Esophagus squamous epithelium (tissue), 4 donors: Measurements from ENCODE around the gene TOGARAM1.

Experiments
- CTCF ChIP-seq, 6 experiments: fragments of 450-650 bp in 4 of 6; fragments of 200-600 bp in 2 of 6; sonication (generic) in 2 of 6; IDR thresholded peaks; one replicate each; pipeline ENCODE4 v1.5.1; 2016 to 2019; ENCODE audit warnings: antibody characterized with exemption in 6 of 6, mild to moderate bottlenecking in 4 of 6, moderate library complexity in 4 of 6
- POLR2A ChIP-seq, 4 donors: fragments of 450-650 bp; IDR thresholded peaks; one replicate each; pipeline ENCODE4 v1.6.1; 2017; ENCODE audit warnings: antibody characterized with exemption in 4 of 4, mild to moderate bottlenecking in 4 of 4, moderate library complexity in 3 of 4

GRCh38 chr14:45123271-45123670 lies 161.3 kb downstream of the TOGARAM1 start:
- TF ChIP-seq CTCF (IDR thresholded peaks at IDR 0.05) (no peak), POLR2A (IDR thresholded peaks at IDR 0.05) (no peak)
